Suprapubic skin (tissue), 4 donors: ENCODE measurements around the gene CRYBG1. TPM values are rescaled to one million over a fixed set of nuclear protein-coding genes. Genes with fewer than 3 reads are reported as not detected.

Experiments used
- DNase-seq, 2 donors: peaks; one replicate each; pipeline ENCODE4 v3.0.0-alpha.2; 2019; ENCODE audit warnings: low spot score in 2 of 2
- H3K27ac ChIP-seq: fragments of 200-600 bp; sonication (generic); one replicate; pipeline ENCODE4 v1.5.1; 2019
- H3K27me3 ChIP-seq: fragments of 200-600 bp; sonication (generic); one replicate; pipeline ENCODE4 v1.5.1; 2019
- H3K36me3 ChIP-seq: fragments of 200-600 bp; sonication (generic); one replicate; pipeline ENCODE4 v1.5.1; 2019
- H3K4me1 ChIP-seq: fragments of 200-600 bp; sonication (generic); one replicate; pipeline ENCODE4 v1.5.1; 2019
- H3K4me3 ChIP-seq: fragments of 200-600 bp; sonication (generic); one replicate; pipeline ENCODE4 v1.5.1; 2019; ENCODE audit warnings: mild to moderate bottlenecking
- H3K9me3 ChIP-seq: fragments of 200-600 bp; sonication (generic); one replicate; pipeline ENCODE4 v1.5.1; 2019
- CTCF ChIP-seq, 2 donors: fragments of 200-600 bp in 1 of 2; fragments of 450-650 bp in 1 of 2; sonication (generic) in 1 of 2; IDR thresholded peaks; one replicate each; pipeline ENCODE4 v1.5.1; 2016 to 2019; ENCODE audit warnings: antibody characterized with exemption in 2 of 2, mild to moderate bottlenecking in 1 of 2, moderate library complexity in 1 of 2
- EP300 ChIP-seq: sonication (generic); formaldehyde crosslinking; IDR thresholded peaks from one replicate; pipeline ENCODE4 v1.6.1; 2017; ENCODE audit warnings: antibody characterized with exemption
- POLR2A ChIP-seq, 2 donors: fragments of 450-650 bp; IDR thresholded peaks; one replicate each; pipeline ENCODE4 v1.6.1; 2017; ENCODE audit warnings: antibody characterized with exemption in 2 of 2, mild to moderate bottlenecking in 2 of 2, moderate library complexity in 2 of 2
- POLR2AphosphoS5 ChIP-seq, 3 donors: sonication (generic); formaldehyde crosslinking; IDR thresholded peaks; one replicate each; pipeline ENCODE4 v1.6.1; 2017; ENCODE audit warnings: antibody characterized with exemption in 3 of 3
- WGBS: methylation state at CpG from one replicate; pipeline ENCODE4 v1.1.5; 2018; 5-methylcytosine and 5-hydroxymethylcytosine counted together
- total RNA-seq, 4 donors: library from RNA; depleted of rRNA; stranded (reverse); fragments of >200 nt; gene quantifications; one replicate each; pipeline ENCODE4 v1.1.0, GENCODE V29; 2016

The CRYBG1 gene
- total RNA-seq, 4 donors from 2014 or later, result 91.8 to 124 (median 99.7) TPM

GRCh38 chr6:106591111-106591825 lies 230.8 kb downstream of the CRYBG1 start:
- DNase-seq, result no peak
- WGBS, result 88% methylated on average over 3 of the region's 3 CpGs
- no peak overlapping the region for H3K4me3 ChIP-seq
- H3K27me3 ChIP-seq, result no peaks in the 10 kb centered on the region
- peaks cover 2% of the 10 kb centered on the region for H3K4me1 ChIP-seq
- no peak for TF ChIP-seq EP300
- TF ChIP-seq CTCF (IDR thresholded peaks at IDR 0.05), result no peak
- no peak for TF ChIP-seq POLR2AphosphoS5 (IDR thresholded peaks at IDR 0.05)
- TF ChIP-seq POLR2A (IDR thresholded peaks at IDR 0.05), result no peak
- H3K9me3 ChIP-seq, result no peaks in the 10 kb centered on the region
- peaks cover 13% of the 10 kb centered on the region for H3K36me3 ChIP-seq
- no peak overlapping the region for H3K27ac ChIP-seq

- H3K9me3 ChIP-seq, result no peaks in the 10 kb centered on the region
- no peaks in the 10 kb centered on the region for H3K27me3 ChIP-seq
- H3K4me3 ChIP-seq, result no peak overlapping the region
- DNase-seq, result no peak
- 48% methylated on average over 2 of the region's 2 CpGs for WGBS
- H3K27ac ChIP-seq, result no peak overlapping the region
- no peaks in the 10 kb centered on the region for H3K4me1 ChIP-seq
- no peaks in the 10 kb centered on the region for H3K36me3 ChIP-seq
- no peak for TF ChIP-seq POLR2AphosphoS5 (IDR thresholded peaks at IDR 0.05)
- no peak for TF ChIP-seq POLR2A (IDR thresholded peaks at IDR 0.05)
- no peak for TF ChIP-seq CTCF (IDR thresholded peaks at IDR 0.05)
- TF ChIP-seq EP300, result no peak
These were observed 238.9 kb downstream of the CRYBG1 start for GRCh38 chr6:106599440-106599839.

GRCh38 chr6:106600329-106600728 lies 239.8 kb downstream of the CRYBG1 start:
- 99% methylated on average over 2 of the region's 2 CpGs for WGBS
- no peaks in the 10 kb centered on the region for H3K4me1 ChIP-seq
- no peaks in the 10 kb centered on the region for H3K9me3 ChIP-seq
- TF ChIP-seq CTCF (IDR thresholded peaks at IDR 0.05), result no peak
- TF ChIP-seq EP300, result no peak
- TF ChIP-seq POLR2A (IDR thresholded peaks at IDR 0.05), result no peak
- no peak for TF ChIP-seq POLR2AphosphoS5 (IDR thresholded peaks at IDR 0.05)
- no peak for DNase-seq
- no peaks in the 10 kb centered on the region for H3K27me3 ChIP-seq
- H3K27ac ChIP-seq, result no peak overlapping the region
- H3K36me3 ChIP-seq, result no peaks in the 10 kb centered on the region
- no peak overlapping the region for H3K4me3 ChIP-seq

- Histone ChIP-seq H3K4me3 (no peak overlapping the region), H3K9me3 (no peaks in the 10 kb centered on the region), H3K27me3 (no peaks in the 10 kb centered on the region), H3K36me3 (no peaks in the 10 kb centered on the region), H3K27ac (no peak overlapping the region), H3K4me1 (no peaks in the 10 kb centered on the region)
- peak; percentile 33 to 41 for TF ChIP-seq CTCF (IDR thresholded peaks at IDR 0.05)
- no peak for TF ChIP-seq POLR2A (IDR thresholded peaks at IDR 0.05)
- TF ChIP-seq EP300, result no peak
- 7% methylated on average over 2 of the region's 2 CpGs for WGBS
- no peak for DNase-seq
These were observed 247.7 kb downstream of the CRYBG1 start for GRCh38 chr6:106608080-106608668.

GRCh38 chr6:106609699-106610098 lies 249.2 kb downstream of the CRYBG1 start:
- H3K27me3 ChIP-seq, result no peaks in the 10 kb centered on the region
- TF ChIP-seq POLR2A (IDR thresholded peaks at IDR 0.05) (no peak), EP300 (no peak), CTCF (IDR thresholded peaks at IDR 0.05) (no peak), POLR2AphosphoS5 (IDR thresholded peaks at IDR 0.05) (no peak)
- 72% methylated on average over 6 of the region's 6 CpGs for WGBS
- no peak for DNase-seq
- H3K4me1 ChIP-seq, result no peaks in the 10 kb centered on the region
- no peak overlapping the region for H3K27ac ChIP-seq
- no peaks in the 10 kb centered on the region for H3K36me3 ChIP-seq
- H3K9me3 ChIP-seq, result no peaks in the 10 kb centered on the region
- H3K4me3 ChIP-seq, result no peak overlapping the region
